Liver (tissue), 9 donors: ENCODE measurements around the gene NLGN4X. TPM values are rescaled to one million over a fixed set of nuclear protein-coding genes. Genes with fewer than 3 reads are reported as not detected.
"Not testable (repeated sequence)": the region's sequence is repeated elsewhere in the genome, so short reads cannot be mapped to it uniquely, and the experiment has no call there.

Source experiments
- DNase-seq: peaks from one replicate; pipeline ENCODE4 v3.0.0-alpha.2; 2017; ENCODE audit warnings: low spot score
- H3K27ac ChIP-seq, 2 donors: one replicate each; pipeline ENCODE4 v1.7.0; 2013; ENCODE audit warnings: inconsistent platforms in 2 of 2, low read length in 2 of 2, control low read depth in 1 of 2, low read depth in 1 of 2, mild to moderate bottlenecking in 1 of 2
- H3K27me3 ChIP-seq, 4 donors: one replicate each; pipeline versions ENCODE4 v1.6.1 to v1.7.0; 2013; ENCODE audit warnings: low read length in 3 of 4, inconsistent platforms in 1 of 4, mild to moderate bottlenecking in 1 of 4, moderate library complexity in 1 of 4; ENCODE audit not compliant: control insufficient read depth in 4 of 4, insufficient read depth in 4 of 4
- H3K36me3 ChIP-seq, 4 donors: one replicate each; pipeline versions ENCODE4 v1.6.1 to v1.7.0; 2013; ENCODE audit warnings: low read length in 3 of 4, mild to moderate bottlenecking in 3 of 4, low read depth in 1 of 4, moderate library complexity in 1 of 4; ENCODE audit not compliant: control insufficient read depth in 4 of 4, insufficient read depth in 3 of 4
- H3K4me1 ChIP-seq, 4 donors: one replicate each; pipeline versions ENCODE4 v1.6.1 to v1.7.0; 2013; ENCODE audit warnings: low read length in 3 of 4, mild to moderate bottlenecking in 3 of 4, moderate library complexity in 1 of 4; ENCODE audit not compliant: control insufficient read depth in 4 of 4, insufficient read depth in 4 of 4
- H3K4me3 ChIP-seq, 3 donors: one replicate each; pipeline versions ENCODE4 v1.6.1 to v1.7.0; 2013; ENCODE audit warnings: low read length in 3 of 3, control low read depth in 1 of 3, low read depth in 1 of 3, mild to moderate bottlenecking in 1 of 3
- H3K9ac ChIP-seq, 2 donors: one replicate each; pipeline ENCODE4 v1.7.0; 2013; ENCODE audit warnings: low read length in 2 of 2, mild to moderate bottlenecking in 2 of 2, moderate library complexity in 2 of 2, control low read depth in 1 of 2, low read depth in 1 of 2
- H3K9me3 ChIP-seq, 4 donors: one replicate each; pipeline versions ENCODE4 v1.6.1 to v1.7.0; 2013; ENCODE audit warnings: low read length in 3 of 4; ENCODE audit not compliant: control insufficient read depth in 4 of 4
- EGR1 ChIP-seq, 2 donors: IDR thresholded peaks; 2 replicates each; pipeline ENCODE4 v1.6.1; 2016 to 2018; ENCODE audit warnings: antibody characterized with exemption in 2 of 2, low read depth in 2 of 2
- FOXA2 ChIP-seq: IDR thresholded peaks from 2 replicates; pipeline ENCODE4 v1.6.1; 2016; ENCODE audit warnings: antibody characterized with exemption
- HNF4A ChIP-seq, 2 donors: conservative IDR thresholded peaks; 2 replicates each; pipeline ENCODE4 v1.6.1; 2016; ENCODE audit warnings: antibody characterized with exemption in 2 of 2, mild to moderate bottlenecking in 2 of 2
- HNF4G ChIP-seq: IDR thresholded peaks from 2 replicates; pipeline ENCODE4 v1.6.1; 2016; ENCODE audit warnings: antibody characterized with exemption
- NR2F2 ChIP-seq: IDR thresholded peaks from 2 replicates; pipeline ENCODE4 v1.6.1; 2016; ENCODE audit warnings: antibody characterized with exemption
- RAD21 ChIP-seq, 2 donors: IDR thresholded peaks; 2 replicates each; pipeline ENCODE4 v1.6.1; 2016; ENCODE audit warnings: antibody characterized with exemption in 2 of 2, mild to moderate bottlenecking in 2 of 2
- RXRA ChIP-seq, 2 donors: IDR thresholded peaks; 2 replicates each; pipeline ENCODE4 v1.6.1; 2017 to 2018; ENCODE audit warnings: antibody characterized with exemption in 2 of 2, mild to moderate bottlenecking in 1 of 2
- SP1 ChIP-seq: IDR thresholded peaks from 2 replicates; pipeline ENCODE4 v1.6.1; 2018; ENCODE audit warnings: antibody characterized with exemption, mild to moderate bottlenecking
- TAF1 ChIP-seq: conservative IDR thresholded peaks from 2 replicates; pipeline ENCODE4 v1.6.1; 2016; ENCODE audit warnings: antibody characterized with exemption, mild to moderate bottlenecking
- WGBS: extraction: QIAGEN DNeasy Blood & Tissue Kit; methylation state at CpG from one replicate; pipeline ENCODE4 v1.1.7; 2013; 5-methylcytosine and 5-hydroxymethylcytosine counted together
- polyA plus RNA-seq, 2 donors: library from polyadenylated mRNA; stranded (reverse) in 1 of 2; unstranded in 1 of 2; fragments of 200-250 nt in 1 of 2; fragments of >200 nt in 1 of 2; fragmentation: Nextera tagmentation in 1 of 2; extraction: Ambion mirVana in 1 of 2; gene quantifications; one replicate each; pipeline versions ENCODE4 v1.2.1 to v1.2.3, GENCODE V29; 2013 to 2015
- total RNA-seq, 2 donors: library from RNA; depleted of rRNA; stranded (reverse); fragments of >200 nt; gene quantifications; one replicate each; pipeline ENCODE4 v1.2.3, GENCODE V29; 2014
- TF ChIP-seq, protein P1 (sequence below): IDR thresholded peaks from 2 replicates; pipeline ENCODE4 v1.6.1; 2016; ENCODE audit warnings: antibody characterized with exemption, mild to moderate bottlenecking
- TF ChIP-seq, protein P2 (sequence below): fragments of 150-350 bp; IDR thresholded peaks from 2 replicates; pipeline ENCODE4 v1.5.1; 2017; ENCODE audit warnings: improper control_type of control experiment, low read depth, low read length; ENCODE audit not compliant: missing input control
- TF ChIP-seq, protein P3 (sequence below): IDR thresholded peaks from 2 replicates; pipeline ENCODE4 v1.6.1; 2016; ENCODE audit warnings: antibody characterized with exemption
- TF ChIP-seq, protein P4 (sequence below): IDR thresholded peaks from 2 replicates; pipeline ENCODE4 v1.6.1; 2016; ENCODE audit warnings: antibody characterized with exemption
- donor health status: healthy.
- donor health status: healthy.
- donor health status: healthy.
- donor health status: healthy.
- donor health status: healthy.

The NLGN4X gene
- total and polyA plus RNA-seq, 4 donors = 0.33 to 2.8 (median 0.93) TPM

DNA sequence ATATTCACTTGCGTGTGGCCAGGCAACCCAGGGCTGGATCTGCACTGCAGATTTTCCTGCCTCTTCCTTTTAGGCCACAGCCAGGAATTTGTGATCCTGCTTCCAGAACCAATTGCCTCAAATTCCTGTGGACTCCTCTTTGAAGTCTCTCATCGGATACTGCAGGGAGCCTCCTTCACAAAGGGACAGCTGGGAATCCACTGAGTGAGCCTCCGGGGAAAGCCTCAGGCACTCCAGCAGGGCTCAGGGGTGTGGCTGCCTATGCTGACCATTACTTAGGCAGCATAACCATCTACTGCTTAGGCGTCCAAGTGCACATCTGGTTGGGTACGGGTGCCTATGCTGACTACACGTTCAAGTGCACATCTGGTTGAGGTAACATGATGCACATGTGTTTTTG, 321.5 kb downstream of the NLGN4X start:
- TF ChIP-seq SP1 = no peak
- TF ChIP-seq HNF4A (conservative IDR thresholded peaks at IDR 0.05) = no peak
- TF ChIP-seq NR2F2 = no peak
- TF ChIP-seq, protein P1, sequence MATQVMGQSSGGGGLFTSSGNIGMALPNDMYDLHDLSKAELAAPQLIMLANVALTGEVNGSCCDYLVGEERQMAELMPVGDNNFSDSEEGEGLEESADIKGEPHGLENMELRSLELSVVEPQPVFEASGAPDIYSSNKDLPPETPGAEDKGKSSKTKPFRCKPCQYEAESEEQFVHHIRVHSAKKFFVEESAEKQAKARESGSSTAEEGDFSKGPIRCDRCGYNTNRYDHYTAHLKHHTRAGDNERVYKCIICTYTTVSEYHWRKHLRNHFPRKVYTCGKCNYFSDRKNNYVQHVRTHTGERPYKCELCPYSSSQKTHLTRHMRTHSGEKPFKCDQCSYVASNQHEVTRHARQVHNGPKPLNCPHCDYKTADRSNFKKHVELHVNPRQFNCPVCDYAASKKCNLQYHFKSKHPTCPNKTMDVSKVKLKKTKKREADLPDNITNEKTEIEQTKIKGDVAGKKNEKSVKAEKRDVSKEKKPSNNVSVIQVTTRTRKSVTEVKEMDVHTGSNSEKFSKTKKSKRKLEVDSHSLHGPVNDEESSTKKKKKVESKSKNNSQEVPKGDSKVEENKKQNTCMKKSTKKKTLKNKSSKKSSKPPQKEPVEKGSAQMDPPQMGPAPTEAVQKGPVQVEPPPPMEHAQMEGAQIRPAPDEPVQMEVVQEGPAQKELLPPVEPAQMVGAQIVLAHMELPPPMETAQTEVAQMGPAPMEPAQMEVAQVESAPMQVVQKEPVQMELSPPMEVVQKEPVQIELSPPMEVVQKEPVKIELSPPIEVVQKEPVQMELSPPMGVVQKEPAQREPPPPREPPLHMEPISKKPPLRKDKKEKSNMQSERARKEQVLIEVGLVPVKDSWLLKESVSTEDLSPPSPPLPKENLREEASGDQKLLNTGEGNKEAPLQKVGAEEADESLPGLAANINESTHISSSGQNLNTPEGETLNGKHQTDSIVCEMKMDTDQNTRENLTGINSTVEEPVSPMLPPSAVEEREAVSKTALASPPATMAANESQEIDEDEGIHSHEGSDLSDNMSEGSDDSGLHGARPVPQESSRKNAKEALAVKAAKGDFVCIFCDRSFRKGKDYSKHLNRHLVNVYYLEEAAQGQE = no peak
- no peak for TF ChIP-seq TAF1
- no peak for TF ChIP-seq RXRA (IDR thresholded peaks at IDR 0.05)
- TF ChIP-seq, protein P2, sequence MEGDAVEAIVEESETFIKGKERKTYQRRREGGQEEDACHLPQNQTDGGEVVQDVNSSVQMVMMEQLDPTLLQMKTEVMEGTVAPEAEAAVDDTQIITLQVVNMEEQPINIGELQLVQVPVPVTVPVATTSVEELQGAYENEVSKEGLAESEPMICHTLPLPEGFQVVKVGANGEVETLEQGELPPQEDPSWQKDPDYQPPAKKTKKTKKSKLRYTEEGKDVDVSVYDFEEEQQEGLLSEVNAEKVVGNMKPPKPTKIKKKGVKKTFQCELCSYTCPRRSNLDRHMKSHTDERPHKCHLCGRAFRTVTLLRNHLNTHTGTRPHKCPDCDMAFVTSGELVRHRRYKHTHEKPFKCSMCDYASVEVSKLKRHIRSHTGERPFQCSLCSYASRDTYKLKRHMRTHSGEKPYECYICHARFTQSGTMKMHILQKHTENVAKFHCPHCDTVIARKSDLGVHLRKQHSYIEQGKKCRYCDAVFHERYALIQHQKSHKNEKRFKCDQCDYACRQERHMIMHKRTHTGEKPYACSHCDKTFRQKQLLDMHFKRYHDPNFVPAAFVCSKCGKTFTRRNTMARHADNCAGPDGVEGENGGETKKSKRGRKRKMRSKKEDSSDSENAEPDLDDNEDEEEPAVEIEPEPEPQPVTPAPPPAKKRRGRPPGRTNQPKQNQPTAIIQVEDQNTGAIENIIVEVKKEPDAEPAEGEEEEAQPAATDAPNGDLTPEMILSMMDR = no peak
- TF ChIP-seq HNF4G = no peak
- 64% methylated on average over 6 of the region's 6 CpGs for WGBS
- no peak overlapping the region for H3K27ac ChIP-seq
- H3K9me3 ChIP-seq = peaks cover 0 to 2% (median 0%) of the 10 kb centered on the region in 4 donors
- no peak overlapping the region for H3K4me3 ChIP-seq
- H3K36me3 ChIP-seq = no peaks in the 10 kb centered on the region
- no peak for DNase-seq
- H3K4me1 ChIP-seq = no peaks in the 10 kb centered on the region
- no peak overlapping the region for H3K9ac ChIP-seq
- no peaks in the 10 kb centered on the region for H3K27me3 ChIP-seq

DNA sequence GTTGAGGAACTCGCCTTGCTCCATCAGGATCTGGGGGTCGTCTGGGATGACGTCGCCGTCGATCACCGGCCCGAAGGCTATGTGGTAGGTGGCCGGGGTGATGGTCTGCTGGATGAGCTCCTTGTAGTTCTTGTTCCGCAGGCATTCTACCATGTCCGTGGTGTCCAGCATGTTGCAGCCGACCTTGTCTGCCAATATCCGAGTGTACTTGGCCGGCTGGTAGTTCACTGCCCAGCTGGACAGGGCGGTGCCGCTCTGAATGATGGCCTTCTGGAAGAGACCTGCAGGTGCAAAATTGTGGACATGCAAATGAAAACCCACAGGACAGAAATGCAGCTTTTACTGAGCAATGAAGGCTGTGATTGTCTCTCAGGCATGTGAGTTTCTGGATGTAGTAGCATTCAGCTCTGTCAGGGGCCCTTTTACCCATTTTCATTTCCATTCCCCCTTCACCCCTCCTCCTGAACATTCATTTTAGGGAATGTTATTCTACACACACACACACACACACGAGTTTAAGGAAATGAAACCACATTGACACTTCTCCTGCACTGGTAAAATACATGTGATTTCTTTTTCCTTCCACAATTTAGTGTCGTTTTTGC, 325.0 kb downstream of the NLGN4X start:
- not testable (repeated sequence) for H3K9me3 ChIP-seq, H3K27ac ChIP-seq, DNase-seq, H3K9ac ChIP-seq, H3K27me3 ChIP-seq, H3K36me3 ChIP-seq, H3K4me1 ChIP-seq, H3K4me3 ChIP-seq
- 86% methylated on average over 18 of the region's 18 CpGs for WGBS

DNA sequence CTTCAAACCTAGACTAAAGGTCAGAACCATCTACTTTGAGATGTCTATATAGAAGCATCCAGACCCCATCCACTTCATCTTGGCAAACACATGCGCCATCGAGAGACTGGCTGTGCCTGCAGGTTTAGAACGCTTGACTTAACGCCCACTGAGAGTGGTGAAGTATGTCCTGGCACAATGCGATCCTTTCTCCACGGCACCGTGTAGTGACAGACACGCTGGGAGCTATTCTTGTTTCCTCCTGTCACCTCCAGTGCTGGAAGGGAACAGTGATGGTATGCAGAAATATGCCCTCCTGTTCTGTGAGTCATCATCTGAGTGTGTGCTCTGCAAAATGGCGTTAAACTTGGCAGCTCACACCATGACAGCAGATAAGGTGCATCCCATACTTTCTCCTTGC, 330.2 kb downstream of the NLGN4X start:
- no peaks in the 10 kb centered on the region for H3K36me3 ChIP-seq
- TF ChIP-seq RAD21 (IDR thresholded peaks at IDR 0.05) = no peak
- no peak for TF ChIP-seq FOXA2
- no peak for TF ChIP-seq RXRA (IDR thresholded peaks at IDR 0.05)
- TF ChIP-seq, protein P3, sequence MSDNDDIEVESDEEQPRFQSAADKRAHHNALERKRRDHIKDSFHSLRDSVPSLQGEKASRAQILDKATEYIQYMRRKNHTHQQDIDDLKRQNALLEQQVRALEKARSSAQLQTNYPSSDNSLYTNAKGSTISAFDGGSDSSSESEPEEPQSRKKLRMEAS = no peak
- TF ChIP-seq, protein P4, sequence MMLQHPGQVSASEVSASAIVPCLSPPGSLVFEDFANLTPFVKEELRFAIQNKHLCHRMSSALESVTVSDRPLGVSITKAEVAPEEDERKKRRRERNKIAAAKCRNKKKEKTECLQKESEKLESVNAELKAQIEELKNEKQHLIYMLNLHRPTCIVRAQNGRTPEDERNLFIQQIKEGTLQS = no peak
- TF ChIP-seq HNF4G = no peak
- TF ChIP-seq EGR1 (IDR thresholded peaks at IDR 0.05; ENCODE audit: low read depth in 2 of 2) = no peak
- TF ChIP-seq, protein P2 = no peak
- TF ChIP-seq, protein P1 = no peak
- TF ChIP-seq TAF1 = no peak
- no peak for TF ChIP-seq NR2F2
- WGBS = 86% methylated on average over 9 of the region's 9 CpGs

More for the DNA sequence above, 330.2 kb downstream of the NLGN4X start:
- no peaks in the 10 kb centered on the region for H3K27me3 ChIP-seq
- H3K4me3 ChIP-seq = no peak overlapping the region
- H3K4me1 ChIP-seq = no peaks in the 10 kb centered on the region
- no peak overlapping the region for H3K9ac ChIP-seq
- H3K27ac ChIP-seq = no peak overlapping the region
- no peaks in the 10 kb centered on the region for H3K9me3 ChIP-seq
- no peak for DNase-seq
